A673 (cell line): ENCODE results near the gene LRRC46. TPM values are rescaled to one million over a fixed set of nuclear protein-coding genes. Genes with fewer than 3 reads are reported as not detected.

ENCODE experiments used
- BruUV-seq: library from RNA; stranded (reverse); fragments of 400-500 nt; replicated peaks from 2 replicates; lab custom pipeline; 2021; lab: Mats Ljungman, UMichigan
- CTCF ChIA-PET: fragments of 300-600 bp; sonication (Branson Sonifier 250); formaldehyde crosslinking; loops from one replicate; lab custom pipeline; 2022; ENCODE audit warnings: antibody characterized with exemption; lab: Charles Lee
- POLR2A ChIA-PET: fragments of 300-600 bp; sonication (Branson Sonifier 250); formaldehyde crosslinking; loops from one replicate; lab custom pipeline; 2022; ENCODE audit warnings: antibody characterized with exemption; ENCODE audit not compliant: low non-redundant PET; lab: Charles Lee
- DNase-seq: peaks from one replicate; pipeline ENCODE4 v3.0.0-alpha.2; 2015; ENCODE audit warnings: low spot score
- H3K27ac ChIP-seq: fragments of 200-600 bp; sonication (generic); 2 replicates; pipeline ENCODE4 v1.5.1; 2016; ENCODE audit warnings: mixed run types, low read depth, mild to moderate bottlenecking, mixed read lengths, antibody characterized with exemption, low read length; ENCODE audit not compliant: poor library complexity, severe bottlenecking
- H3K27me3 ChIP-seq: fragments of 200-600 bp; sonication (generic); replicated peaks from 2 replicates; pipeline ENCODE4 v1.6.1; 2017; ENCODE audit warnings: mixed run types, low read depth, mild to moderate bottlenecking, mixed read lengths, antibody characterized with exemption, low read length; ENCODE audit not compliant: insufficient read depth, poor library complexity
- H3K36me3 ChIP-seq: fragments of 200-600 bp; sonication (generic); 2 replicates; pipeline ENCODE4 v1.6.1; 2016; ENCODE audit warnings: mixed run types, mild to moderate bottlenecking, mixed read lengths, antibody characterized with exemption, low read length; ENCODE audit not compliant: insufficient read depth, poor library complexity, severe bottlenecking
- H3K4me1 ChIP-seq: fragments of 200-600 bp; sonication (generic); 2 replicates; pipeline ENCODE4 v1.6.1; 2017; ENCODE audit warnings: mixed run types, mild to moderate bottlenecking, mixed read lengths, antibody characterized with exemption, low read length; ENCODE audit not compliant: insufficient read depth, poor library complexity, severe bottlenecking
- H3K4me3 ChIP-seq: fragments of 200-600 bp; sonication (generic); 2 replicates; pipeline ENCODE4 v1.5.1; 2016; ENCODE audit warnings: low read depth, mixed run types, mild to moderate bottlenecking, mixed read lengths, low read length; ENCODE audit not compliant: poor library complexity, severe bottlenecking
- H3K9me3 ChIP-seq: fragments of 200-600 bp; sonication (generic); 2 replicates; pipeline ENCODE4 v1.6.1; 2016; ENCODE audit warnings: mixed run types, low read depth, mild to moderate bottlenecking, mixed read lengths, antibody characterized with exemption, low read length; ENCODE audit not compliant: poor library complexity, severe bottlenecking
- EZH2 ChIP-seq: fragments of 200-600 bp; sonication (generic); IDR thresholded peaks from 2 replicates; pipeline ENCODE4 v1.6.1; 2017; ENCODE audit warnings: borderline replicate concordance, low read depth, mild to moderate bottlenecking, mixed read lengths, antibody characterized with exemption, low read length; ENCODE audit not compliant: poor library complexity, severe bottlenecking
- intact Hi-C: fragments of 100-400 bp; cut with micrococcal nuclease; formaldehyde crosslinking; loops from one replicate; pipeline ENCODE4 v1.10.0; 2022; ENCODE audit not compliant: unreplicated experiment
- total RNA-seq: library from RNA; stranded (reverse); gene quantifications from 2 replicates; pipeline ENCODE4 v1.2.3, GENCODE V29; 2021
- TF ChIP-seq, protein P1 (sequence below): fragments of 300-800, 200-600 bp; sonication (generic); conservative IDR thresholded peaks from 2 replicates; pipeline ENCODE4 v1.5.1; 2017; ENCODE audit warnings: low read depth, mild to moderate bottlenecking, antibody characterized with exemption, low read length, moderate library complexity, mixed read lengths

Gene LRRC46
- total RNA-seq, 1 experiment from 2014 or later: 1.1 TPM

DNA sequence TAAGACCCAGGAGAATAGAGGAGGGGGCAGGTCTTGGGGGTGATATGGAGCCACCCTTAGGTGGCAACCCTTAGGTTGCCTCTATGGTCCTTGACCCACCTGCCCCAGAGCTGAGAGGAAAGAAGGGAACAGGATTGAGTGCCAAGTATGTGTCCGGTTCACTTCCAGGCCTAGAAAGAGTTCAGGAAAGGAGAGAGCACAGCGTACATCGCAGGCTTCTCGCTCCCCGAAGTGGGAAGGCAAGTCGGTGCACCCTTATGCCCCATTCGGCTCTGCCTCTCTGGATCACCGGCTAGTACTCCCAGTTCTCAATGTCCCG lies 18.9 kb downstream of the LRRC46 start:
- ChIA-PET POLR2A (no interaction called here), CTCF (no interaction called here)
- BruUV-seq: no TSS peak
- Histone ChIP-seq H3K36me3 (no peaks in the 10 kb centered on the region), H3K27ac (no peak overlapping the region), H3K4me1 (no peaks in the 10 kb centered on the region), H3K4me3 (no peak overlapping the region), H3K9me3 (no peaks in the 10 kb centered on the region), H3K27me3 (peaks cover 97% of the 10 kb centered on the region)
- DNase-seq: no peak
- no peak for TF ChIP-seq EZH2
- TF ChIP-seq, protein P1, sequence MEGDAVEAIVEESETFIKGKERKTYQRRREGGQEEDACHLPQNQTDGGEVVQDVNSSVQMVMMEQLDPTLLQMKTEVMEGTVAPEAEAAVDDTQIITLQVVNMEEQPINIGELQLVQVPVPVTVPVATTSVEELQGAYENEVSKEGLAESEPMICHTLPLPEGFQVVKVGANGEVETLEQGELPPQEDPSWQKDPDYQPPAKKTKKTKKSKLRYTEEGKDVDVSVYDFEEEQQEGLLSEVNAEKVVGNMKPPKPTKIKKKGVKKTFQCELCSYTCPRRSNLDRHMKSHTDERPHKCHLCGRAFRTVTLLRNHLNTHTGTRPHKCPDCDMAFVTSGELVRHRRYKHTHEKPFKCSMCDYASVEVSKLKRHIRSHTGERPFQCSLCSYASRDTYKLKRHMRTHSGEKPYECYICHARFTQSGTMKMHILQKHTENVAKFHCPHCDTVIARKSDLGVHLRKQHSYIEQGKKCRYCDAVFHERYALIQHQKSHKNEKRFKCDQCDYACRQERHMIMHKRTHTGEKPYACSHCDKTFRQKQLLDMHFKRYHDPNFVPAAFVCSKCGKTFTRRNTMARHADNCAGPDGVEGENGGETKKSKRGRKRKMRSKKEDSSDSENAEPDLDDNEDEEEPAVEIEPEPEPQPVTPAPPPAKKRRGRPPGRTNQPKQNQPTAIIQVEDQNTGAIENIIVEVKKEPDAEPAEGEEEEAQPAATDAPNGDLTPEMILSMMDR: no peak
- intact Hi-C loops: no loop called here

DNA sequence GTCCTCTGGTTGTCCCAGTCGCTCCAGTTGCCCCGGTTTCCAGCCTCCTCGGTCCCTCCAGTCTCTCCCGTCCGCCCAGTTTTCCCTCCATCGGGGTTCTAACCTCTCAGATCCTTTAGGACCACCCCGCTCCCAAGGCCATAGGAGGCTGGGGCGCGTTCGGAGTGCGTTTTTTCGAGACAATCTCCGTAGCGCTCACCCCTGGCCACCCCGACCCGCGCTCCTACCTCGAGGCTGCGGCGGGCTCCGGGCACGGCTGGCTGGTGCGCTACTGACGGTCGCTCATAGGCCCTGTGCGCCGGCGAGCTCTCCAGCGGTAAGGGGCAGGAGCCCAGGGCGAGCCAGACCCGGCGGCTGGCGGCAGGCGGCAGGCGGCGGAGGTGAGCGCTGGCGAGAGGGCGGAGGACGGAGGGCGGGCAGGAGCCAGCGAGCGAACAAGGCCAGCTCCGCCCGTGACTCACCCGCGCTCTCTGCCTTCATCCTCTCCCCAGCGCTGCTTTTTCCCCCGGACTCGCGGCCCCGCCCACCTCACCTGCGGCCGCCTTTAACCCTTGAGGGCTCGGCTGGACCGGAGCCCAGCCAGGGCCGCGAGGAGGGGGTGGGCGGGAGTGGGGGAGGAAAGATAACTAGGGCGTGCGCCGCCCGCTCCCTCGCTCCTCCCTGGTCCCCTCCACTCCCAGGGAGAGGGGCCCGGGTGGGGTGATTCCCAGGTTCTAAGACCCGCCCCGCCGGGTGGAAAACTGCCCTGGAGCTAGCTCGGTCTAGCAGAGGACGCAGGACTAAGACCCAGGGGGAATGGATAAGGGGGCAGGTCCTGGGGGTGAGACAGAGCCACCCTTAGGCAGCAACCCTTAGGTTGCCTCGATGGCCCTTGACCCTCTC lies 19.5 kb downstream of the LRRC46 start, which contains the start of gene SP6:
Gene SP6, minus strand, starts transcription at position 472 of the 882 bp plus-strand sequence. CDS start 2,734 bp downstream, outside the sequence.
- TF ChIP-seq, protein P1: no peak
- peak; percentile 42 for TF ChIP-seq EZH2
- POLR2A ChIA-PET: no interaction called here
- H3K4me3 ChIP-seq: no peak within 1 kb of the TSS
- H3K9me3 ChIP-seq: no peaks in the 10 kb centered on the region
- intact Hi-C loops: no loop called here
- CTCF ChIA-PET: no interaction called here
- no TSS peak for BruUV-seq
- no peak for DNase-seq
- H3K4me1 ChIP-seq: no peaks in the 10 kb centered on the region
- no peak within 1 kb of the TSS for H3K27ac ChIP-seq
- H3K36me3 ChIP-seq: no peaks in the 10 kb centered on the region
- H3K27me3 ChIP-seq: peaks cover 97% of the 10 kb centered on the region

DNA sequence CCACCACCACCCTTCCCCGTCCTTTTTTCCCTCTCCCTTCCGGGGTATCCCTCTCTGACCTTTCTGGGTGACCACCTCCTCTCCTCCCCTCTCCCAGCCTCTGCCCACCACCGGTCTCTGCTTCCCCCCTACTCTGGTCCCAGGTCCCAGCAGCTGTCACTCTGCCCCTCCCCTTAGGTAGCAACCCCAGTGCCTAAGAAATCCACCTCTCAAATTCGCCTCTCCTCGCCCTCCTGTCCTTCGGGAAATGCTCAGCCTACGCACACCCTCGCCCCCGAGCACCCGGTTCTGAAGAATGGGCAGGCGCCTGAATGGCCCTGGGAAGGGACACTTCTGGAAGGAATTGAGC lies 20.3 kb downstream of the LRRC46 start:
- no peaks in the 10 kb centered on the region for H3K9me3 ChIP-seq
- no peak for TF ChIP-seq EZH2
- TF ChIP-seq, protein P1: no peak
- ChIA-PET CTCF (interaction anchor here (0.7 kb wide), 1 partner anchor 204 kb away, joined by 7 read pairs; no protein-coding TSS in a partner anchor), POLR2A (interaction anchor here (0.6 kb wide), 1 partner anchor 1952 kb away, joined by 4 read pairs; no protein-coding TSS in a partner anchor)
- intact Hi-C loops: no loop called here
- H3K36me3 ChIP-seq: no peaks in the 10 kb centered on the region
- H3K27me3 ChIP-seq: peaks cover 89% of the 10 kb centered on the region
- H3K4me3 ChIP-seq: no peak overlapping the region
- H3K4me1 ChIP-seq: no peaks in the 10 kb centered on the region
- DNase-seq: no peak
- BruUV-seq: no TSS peak
- H3K27ac ChIP-seq: no peak overlapping the region
